Ureter (tissue), 1 donor: Measurements from ENCODE around the gene MAML1. TPM values are rescaled to one million over a fixed set of nuclear protein-coding genes. Genes with fewer than 3 reads are reported as not detected.

Source experiments
- DNase-seq: peaks from one replicate; pipeline ENCODE4 v3.0.0-alpha.2; 2020; ENCODE audit warnings: low spot score
- total RNA-seq: library from RNA; stranded (reverse); gene quantifications from one replicate; pipeline ENCODE4 v1.2.4, GENCODE V29; 2023
- donor health status: DM: yes; HTN: yes; CAD: no.

MAML1 gene
- total RNA-seq, 1 donor from 2014 or later: 37.7 TPM

DNA sequence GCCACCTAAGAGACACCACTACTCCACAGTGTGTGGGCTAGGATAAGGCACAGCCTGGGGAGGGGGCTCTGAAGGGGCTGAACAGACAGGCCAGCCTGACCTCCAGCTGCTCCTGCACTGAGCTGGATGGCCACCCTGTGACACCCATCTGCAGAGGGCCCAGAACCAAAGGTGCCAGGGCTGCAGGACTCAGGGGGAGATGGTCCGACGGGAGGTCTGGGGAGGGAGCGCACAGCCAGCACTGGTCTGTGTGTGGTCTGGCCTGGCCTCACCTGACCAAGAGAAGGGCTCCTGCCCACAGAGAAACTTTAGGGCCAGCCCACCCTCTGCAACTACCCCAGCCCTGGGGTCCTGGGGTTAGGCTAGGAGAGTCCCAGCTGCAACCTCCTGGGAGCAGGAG lies 62.0 kb downstream of the MAML1 start:
- no peak for DNase-seq

DNA sequence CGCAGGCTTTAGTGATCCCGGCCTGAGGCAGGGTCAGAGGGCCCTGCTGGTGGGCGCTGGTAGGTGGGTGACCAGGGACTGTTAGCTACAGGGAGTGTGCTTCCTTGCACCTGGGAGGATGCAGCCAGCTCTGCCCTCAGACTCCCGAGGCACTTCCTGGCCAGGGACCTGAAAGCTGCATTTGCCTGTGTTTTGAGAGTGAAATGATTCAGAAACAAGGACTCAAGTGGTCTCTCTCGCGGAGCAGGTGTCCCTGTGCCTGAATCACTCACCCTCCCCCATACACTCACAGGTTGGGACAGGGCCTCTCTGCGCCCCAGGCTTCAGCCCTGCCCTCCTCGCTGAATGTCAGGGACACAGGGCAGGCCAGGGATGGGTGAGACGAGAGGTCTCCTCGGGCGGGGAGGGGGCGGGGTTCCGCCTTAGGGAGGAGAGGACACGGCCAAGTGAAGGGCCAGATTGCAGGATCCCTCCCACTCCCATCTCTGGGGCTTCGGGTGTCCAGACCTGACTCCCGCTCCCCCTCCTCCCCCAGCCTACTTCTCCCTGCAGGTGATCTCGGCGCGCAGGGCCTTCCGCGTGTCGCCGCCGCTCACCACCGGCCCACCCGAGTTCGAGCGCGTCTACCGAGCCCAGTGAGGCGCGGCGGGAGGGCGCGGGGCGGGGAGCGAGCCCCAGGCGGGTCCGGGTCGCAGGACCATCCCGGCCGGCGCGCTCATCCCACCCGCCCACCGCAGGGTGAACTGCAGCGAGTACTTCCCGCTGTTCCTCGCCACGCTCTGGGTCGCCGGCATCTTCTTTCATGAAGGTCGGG lies 62.6 kb downstream of the MAML1 start:
- peak; percentile 54 for DNase-seq

DNA sequence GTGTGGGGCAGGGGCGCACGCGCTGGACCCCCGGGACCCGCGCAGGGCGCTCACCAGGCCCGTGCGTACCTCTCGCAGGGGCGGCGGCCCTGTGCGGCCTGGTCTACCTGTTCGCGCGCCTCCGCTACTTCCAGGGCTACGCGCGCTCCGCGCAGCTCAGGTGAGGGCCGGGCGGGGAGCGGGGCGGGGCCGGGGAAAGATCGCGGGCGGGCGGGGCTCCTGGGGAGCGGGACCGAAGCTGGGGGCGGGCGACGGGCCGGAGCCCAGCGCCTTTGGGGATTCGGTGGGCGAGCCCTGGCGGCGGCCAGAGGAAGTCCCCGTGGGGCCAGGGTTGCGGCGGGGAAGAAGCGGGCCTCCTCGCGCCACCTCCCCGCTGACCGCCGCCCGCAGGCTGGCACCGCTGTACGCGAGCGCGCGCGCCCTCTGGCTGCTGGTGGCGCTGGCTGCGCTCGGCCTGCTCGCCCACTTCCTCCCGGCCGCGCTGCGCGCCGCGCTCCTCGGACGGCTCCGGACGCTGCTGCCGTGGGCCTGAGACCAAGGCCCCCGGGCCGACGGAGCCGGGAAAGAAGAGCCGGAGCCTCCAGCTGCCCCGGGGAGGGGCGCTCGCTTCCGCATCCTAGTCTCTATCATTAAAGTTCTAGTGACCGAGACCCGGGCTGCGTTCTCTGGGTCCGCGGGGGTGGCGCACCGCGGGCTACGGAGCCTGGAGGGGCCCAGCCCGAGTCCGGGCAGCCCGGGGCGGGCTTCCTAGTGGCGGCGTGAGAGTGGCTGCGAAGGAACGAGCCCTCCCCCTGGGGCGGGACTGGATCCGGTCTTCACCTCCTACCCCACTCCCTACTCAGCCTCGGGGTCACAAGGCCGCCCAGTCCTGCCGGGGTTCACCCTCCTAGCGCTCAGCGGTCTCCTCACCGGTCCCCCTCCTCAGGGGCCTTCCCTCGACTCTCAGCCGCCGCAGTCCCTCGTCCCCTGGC lies 63.5 kb downstream of the MAML1 start:
- DNase-seq: peak; percentile 80

DNA sequence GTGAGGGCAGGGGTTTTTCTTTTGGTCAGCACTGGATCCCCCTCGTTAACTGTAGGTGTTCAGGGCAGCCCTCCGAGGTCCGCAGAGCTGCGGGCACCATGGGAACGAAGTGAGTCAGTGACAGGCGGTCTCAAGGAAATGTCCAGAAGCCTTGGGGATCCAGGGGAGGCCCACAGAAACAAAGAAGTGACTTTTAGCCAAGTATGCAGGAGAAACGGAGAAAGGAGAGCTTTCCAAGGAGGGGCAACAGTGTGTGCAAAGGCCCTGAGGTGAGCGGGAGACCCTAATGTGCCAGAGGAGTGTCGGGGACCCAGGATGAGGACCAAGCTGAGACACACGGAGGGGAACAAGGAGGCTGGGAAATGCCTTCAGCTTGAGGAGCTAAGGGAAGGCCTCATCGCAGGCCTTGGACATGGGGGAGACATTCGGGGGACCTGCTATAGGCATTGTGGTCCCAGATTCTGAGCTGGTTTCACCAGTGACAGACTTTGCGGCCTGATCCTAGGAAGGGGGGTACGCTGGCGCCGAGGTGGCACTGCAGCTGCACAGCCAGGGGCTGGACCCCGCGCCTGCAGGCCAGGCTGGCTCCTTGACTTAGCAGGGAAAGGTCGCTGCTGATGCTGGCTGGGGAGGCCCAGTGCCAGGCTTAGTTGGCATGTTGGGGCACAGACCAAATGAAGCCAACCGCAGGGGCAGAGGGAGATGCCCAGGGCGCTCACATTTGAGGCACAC lies 64.4 kb downstream of the MAML1 start:
- DNase-seq: peak; percentile 44

- no peak for DNase-seq
Observed at GRCh38 chr5:179797741-179798140, 65.1 kb downstream of the MAML1 start.

DNA sequence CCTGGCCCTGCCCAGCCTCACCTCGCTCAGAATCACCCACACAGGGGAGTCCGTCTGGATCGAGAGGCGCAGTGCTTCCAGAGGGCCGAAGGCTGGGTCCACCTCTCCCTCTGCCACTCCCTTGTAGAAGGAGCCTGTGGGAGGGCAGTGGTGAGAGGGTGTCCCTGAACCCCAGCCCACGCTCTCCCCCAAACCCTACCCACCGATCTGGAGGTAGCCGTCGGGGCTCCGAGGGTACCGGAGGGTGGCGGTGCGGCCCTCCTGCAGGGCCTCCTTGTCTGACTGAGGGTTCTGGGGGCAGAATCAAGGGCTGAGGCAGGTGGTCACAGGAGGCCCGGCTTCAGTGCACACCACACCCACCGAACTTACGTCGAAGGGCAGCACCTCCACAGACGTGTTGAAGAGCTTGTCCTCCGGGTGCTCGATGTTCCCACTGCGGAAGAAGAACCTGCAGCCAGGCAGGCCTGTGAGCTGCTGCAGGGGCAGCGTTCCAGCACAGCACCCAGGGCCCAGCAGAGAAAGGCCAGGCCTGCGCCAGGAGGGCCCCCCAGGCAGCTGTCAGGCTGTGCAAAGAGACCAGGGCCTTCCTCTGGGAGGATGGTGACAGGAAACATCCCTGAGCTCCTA lies 65.6 kb downstream of the MAML1 start:
- no peak for DNase-seq

GRCh38 chr5:179798771-179799643 lies 66.4 kb downstream of the MAML1 start:
- peak; percentile 43 for DNase-seq

DNA sequence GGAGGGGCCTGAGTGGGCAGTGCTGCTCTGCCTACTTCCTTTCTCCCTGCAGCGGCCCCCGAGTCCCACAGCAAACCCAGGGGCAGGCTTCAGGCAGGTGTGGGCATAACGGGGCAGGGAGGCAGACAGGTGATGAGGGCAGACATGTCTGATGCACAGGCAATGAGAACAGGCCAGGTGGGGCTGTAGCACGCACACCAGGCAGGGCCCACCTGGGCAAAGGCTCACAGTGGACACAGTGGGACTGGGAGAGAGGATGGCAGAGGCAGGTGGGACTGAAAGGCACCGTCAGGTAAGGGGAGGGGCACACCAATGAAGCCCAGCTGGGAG lies 67.0 kb downstream of the MAML1 start:
- no peak for DNase-seq

DNA sequence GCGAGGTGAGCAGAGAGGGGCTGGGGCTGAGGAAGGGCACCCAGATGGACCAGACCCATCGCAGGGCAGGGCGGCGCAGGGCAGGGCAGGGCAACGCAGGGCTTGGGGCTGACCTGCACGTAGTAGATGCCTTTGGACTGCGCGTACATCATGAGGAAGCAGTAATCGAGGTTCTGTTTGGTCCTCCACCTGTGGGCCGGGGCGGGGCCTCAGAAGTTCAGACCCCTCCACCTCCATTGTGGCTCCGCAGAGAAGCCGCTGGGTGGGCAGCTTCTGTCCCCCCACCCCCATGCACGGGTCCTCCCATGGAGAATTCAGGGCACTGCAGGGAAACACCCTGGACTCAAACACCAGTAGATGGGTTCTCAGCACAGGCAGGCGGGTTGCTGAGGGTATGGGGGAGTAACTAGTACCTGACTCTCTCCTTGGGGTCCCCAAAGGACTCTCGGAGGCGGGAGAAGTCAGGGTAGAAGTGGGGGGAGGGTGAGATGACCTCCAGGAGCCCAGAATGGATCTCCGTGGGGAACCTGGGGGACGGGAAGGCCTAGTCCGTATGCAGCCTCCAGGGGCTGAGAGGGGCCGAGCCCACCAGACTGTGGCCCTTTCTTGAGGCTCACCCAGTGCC lies 67.6 kb downstream of the MAML1 start:
- no peak for DNase-seq

GRCh38 chr5:179800696-179801201 lies 68.1 kb downstream of the MAML1 start:
- DNase-seq: no peak

DNA sequence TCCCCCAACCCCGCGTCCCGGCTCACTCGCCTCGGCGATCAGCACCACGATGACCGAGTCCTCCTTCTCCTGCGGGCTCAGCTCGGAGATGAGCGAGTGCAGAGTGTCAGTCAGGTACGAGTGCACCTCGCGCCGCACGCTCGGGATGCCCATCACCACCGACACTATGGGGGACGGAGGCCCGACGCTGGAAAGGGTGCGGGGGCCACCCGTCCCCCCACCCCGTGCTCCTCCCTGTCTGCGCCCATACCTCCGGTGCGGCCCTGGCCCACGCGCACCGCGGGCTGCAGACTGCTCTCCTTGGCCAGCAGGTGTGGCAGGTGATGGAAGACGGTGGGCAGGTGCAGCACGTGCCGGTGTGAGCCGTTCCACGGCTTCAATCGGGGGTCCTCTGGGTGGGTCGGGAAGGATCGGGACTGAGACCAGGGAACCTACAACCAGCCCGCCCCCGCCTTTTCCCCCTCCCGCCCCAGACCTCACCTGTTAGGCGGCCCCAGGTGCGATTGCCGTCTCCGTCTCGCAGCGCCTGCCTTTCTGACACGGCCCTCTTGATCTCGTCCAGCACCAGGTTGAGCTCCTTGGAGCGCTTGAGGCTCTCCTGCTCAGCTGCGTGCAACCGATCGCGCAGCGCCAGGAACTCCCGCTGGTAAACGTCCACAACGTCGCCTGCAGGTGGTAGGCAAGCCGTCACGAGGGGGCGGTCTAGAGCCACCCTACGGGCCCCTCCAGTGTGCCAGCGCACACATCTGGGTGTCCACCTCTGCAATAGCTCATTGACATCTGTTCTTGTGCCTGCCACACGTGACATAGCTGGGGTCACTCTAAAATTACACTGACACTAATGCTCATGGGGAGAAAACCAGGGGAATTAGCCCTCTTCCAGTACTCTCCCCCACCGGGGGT lies 68.9 kb downstream of the MAML1 start:
- DNase-seq: peak; percentile 76

DNA sequence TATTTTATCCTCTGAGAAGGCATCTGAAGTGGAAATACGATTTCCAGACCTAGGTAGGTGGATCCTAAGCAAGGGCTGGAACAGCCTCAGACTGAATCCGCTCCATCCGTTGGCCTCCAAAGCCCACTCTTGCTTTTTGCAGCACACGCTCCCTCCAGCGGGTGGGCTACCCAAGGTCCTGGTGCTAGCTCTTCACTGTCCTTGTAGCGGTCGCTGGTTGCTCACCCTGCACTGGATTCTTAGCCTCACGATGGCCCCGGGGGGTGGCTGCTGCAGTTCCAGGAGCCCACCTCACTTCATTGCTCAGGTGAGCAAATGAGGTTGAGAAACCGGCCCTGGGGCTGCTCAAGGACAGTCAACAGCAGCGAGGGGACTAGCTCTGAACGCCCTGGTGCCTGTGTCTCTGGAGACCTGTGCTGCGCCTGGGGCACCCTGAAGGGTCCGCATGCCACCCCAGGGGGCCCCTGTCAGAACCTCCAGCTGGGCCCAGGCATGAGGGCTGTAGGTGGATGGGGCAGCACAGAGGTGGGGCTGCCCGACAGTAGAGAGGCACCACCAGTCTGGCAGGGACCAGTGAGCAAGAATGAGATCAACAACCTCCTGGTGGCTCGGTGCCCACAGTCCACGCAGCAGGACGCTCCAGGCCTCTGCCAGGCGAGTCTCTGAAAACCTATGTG lies 69.7 kb downstream of the MAML1 start:
- DNase-seq: no peak

DNA sequence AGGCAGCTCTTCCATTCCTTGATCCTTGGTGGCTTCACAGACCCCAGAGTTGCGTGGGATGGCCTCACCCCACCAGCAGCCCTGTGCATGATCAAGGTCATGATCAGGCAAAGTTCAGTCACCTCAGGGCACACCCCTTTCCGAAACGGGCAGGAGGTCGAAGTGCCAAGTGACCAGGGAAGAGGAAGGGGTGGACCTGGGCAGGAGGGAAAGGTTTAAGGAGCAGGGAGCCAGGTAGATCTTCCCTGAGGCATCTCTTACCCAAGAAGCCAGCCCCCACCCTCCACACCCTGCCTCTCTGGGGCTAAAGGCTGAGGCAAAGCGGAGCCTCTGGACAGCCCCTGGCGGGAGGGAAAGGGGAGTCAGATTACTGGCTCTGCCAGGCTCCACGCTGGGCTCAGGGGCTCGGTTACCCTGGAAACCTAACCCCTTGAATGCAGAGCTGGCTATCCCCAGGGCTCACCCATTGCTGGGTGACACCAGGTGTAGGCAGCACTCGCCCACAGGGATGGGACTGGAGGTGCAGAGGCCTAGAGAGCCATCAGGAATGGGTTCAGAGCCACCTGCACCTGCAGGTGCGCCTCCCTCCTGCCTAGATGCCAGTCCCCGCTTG lies 70.4 kb downstream of the MAML1 start:
- DNase-seq: no peak

DNA sequence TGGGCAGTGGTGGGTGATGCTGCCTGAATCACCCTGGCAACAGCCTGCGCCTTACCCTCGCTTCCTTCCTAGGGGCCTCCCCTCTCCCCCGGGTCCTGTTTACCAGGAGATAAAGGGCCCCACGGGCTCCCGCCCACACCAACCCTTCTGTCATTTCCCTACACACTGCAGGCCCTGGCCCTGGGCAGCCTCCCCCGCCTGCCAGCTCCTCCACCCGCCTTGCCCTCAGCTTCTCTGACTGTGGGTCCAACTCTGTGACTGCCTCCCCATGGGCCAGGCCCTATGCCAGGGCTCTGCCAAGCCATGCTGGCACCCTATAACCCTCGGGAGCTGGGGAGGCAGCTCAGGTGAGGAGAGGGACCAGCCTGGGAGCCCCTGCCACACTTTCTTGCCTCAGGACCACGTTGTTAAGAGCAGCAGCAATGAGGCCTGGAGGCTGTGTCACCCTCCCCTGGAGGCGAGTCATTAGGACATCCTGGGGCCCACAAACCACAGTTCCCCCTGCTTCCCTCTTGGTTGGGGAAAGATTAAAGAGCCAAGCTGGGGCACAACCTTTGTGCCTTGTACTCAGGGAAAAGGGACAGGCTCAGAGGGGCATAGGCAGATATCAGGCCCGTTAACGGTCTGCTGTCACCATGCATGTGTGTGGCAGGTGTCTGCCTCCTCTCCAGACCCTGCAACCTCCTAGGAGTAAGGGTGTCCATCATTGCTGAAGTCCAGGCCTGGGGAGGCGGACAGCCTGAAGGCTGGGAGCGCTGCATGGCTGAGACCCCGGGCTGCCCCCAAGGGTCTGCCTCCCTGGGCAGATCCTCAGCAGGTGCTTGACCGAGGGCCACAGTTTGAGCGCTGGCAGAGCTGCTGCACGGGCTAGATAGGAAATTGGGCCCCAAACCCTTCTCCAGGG lies 71.3 kb downstream of the MAML1 start:
- DNase-seq: peak; percentile 44

DNA sequence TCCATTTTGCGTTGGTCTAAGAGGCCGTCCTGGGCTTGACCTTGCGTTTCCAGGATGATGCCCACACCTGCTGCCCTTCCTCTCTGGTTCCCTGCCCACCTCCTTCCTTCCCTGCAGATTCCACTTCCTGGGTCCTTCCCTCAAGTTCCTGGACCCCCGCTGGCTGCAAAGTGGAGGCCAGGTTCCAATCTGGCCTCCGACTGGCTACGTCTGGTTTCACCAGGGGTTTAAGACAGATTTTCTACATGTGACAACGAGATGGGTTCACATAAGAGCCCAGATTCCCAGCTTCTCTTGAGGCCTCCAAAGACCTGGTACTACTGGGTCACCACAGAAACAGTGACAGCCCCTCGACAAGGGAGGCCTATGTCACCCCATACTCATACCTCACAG lies 71.9 kb downstream of the MAML1 start:
- no peak for DNase-seq

- DNase-seq: no peak
Observed at GRCh38 chr5:179805070-179805528, 72.5 kb downstream of the MAML1 start.
